Sigmoid colon (tissue), 7 donors: Measurements from ENCODE around the gene LHFPL6. TPM values are rescaled to one million over a fixed set of nuclear protein-coding genes. Genes with fewer than 3 reads are reported as not detected.

Source experiments
- DNase-seq: peaks from one replicate; pipeline ENCODE4 v3.0.0-alpha.2; 2019
- H3K27ac ChIP-seq, 4 donors: fragments of 200-600 bp; sonication (generic); one replicate each; pipeline ENCODE4 v1.5.1; 2016 to 2019; ENCODE audit warnings: mild to moderate bottlenecking in 1 of 4
- H3K27me3 ChIP-seq, 3 donors: fragments of 200-600 bp; sonication (generic); one replicate each; pipeline ENCODE4 v1.5.1; 2019; ENCODE audit warnings: mild to moderate bottlenecking in 1 of 3
- H3K36me3 ChIP-seq, 4 donors: fragments of 200-600 bp; sonication (generic); one replicate each; pipeline ENCODE4 v1.5.1; 2016 to 2019
- H3K4me1 ChIP-seq, 4 donors: fragments of 200-600 bp; sonication (generic); one replicate each; pipeline ENCODE4 v1.5.1; 2017 to 2019
- H3K4me3 ChIP-seq, 4 donors: fragments of 200-600 bp; sonication (generic); one replicate each; pipeline ENCODE4 v1.5.1; 2017 to 2019; ENCODE audit warnings: mild to moderate bottlenecking in 2 of 4, moderate library complexity in 1 of 4
- H3K9me3 ChIP-seq, 4 donors: fragments of 200-600 bp in 3 of 4; sonication (generic) in 3 of 4; one replicate each; pipeline versions ENCODE4 v1.5.1 to v1.6.1; 2013 to 2019
- CTCF ChIP-seq, 4 experiments: fragments of 450-650 bp in 3 of 4; fragments of 200-600 bp in 1 of 4; IDR thresholded peaks; one replicate each; pipeline ENCODE4 v1.5.1; 2016 to 2019; ENCODE audit warnings: antibody characterized with exemption in 4 of 4, mild to moderate bottlenecking in 3 of 4, moderate library complexity in 2 of 4
- EP300 ChIP-seq, 4 donors: sonication (generic); formaldehyde crosslinking; IDR thresholded peaks; one replicate each; pipeline ENCODE4 v1.6.1; 2017; ENCODE audit warnings: antibody characterized with exemption in 4 of 4
- POLR2A ChIP-seq, 2 donors: fragments of 450-650 bp; IDR thresholded peaks; one replicate each; pipeline ENCODE4 v1.6.1; 2016; ENCODE audit warnings: antibody characterized with exemption in 2 of 2, mild to moderate bottlenecking in 2 of 2, moderate library complexity in 2 of 2
- POLR2AphosphoS5 ChIP-seq, 4 donors: sonication (generic); formaldehyde crosslinking; IDR thresholded peaks; one replicate each; pipeline ENCODE4 v1.6.1; 2017; ENCODE audit warnings: antibody characterized with exemption in 4 of 4
- WGBS, 2 donors: extraction: QIAGEN DNeasy Blood & Tissue Kit; methylation state at CpG; one replicate each; pipeline ENCODE4 v1.1.7; 2013; 5-methylcytosine and 5-hydroxymethylcytosine counted together
- intact Hi-C: fragments of 100-400 bp; cut with DNase I; formaldehyde crosslinking; loops from one replicate; pipeline ENCODE4 v1.15.1; 2023
- polyA plus RNA-seq, 3 donors: library from polyadenylated mRNA; stranded (reverse); fragments of 200-250 nt; gene quantifications; one replicate each; pipeline ENCODE4 v1.2.3, GENCODE V29; 2013
- total RNA-seq, 4 donors: library from RNA; depleted of rRNA; stranded (reverse); fragments of >200 nt; gene quantifications; one replicate each; pipeline ENCODE4 v1.1.0, GENCODE V29; 2016
- donor health status: healthy with polysubstance abuse.
- donor health status: Bipolar disorder and iron deficiency.
- donor health status: healthy.

Gene LHFPL6
- total and polyA plus RNA-seq, 7 donors, result 2.5 to 69.2 (median 41.7) TPM

- no peak for DNase-seq
Measured at GRCh38 chr13:39414339-39414738, 188.7 kb downstream of the LHFPL6 start.

GRCh38 chr13:39411511-39411910, 191.5 kb downstream of the LHFPL6 start:
- DNase-seq, result no peak
- Histone ChIP-seq H3K27me3 (no peaks in the 10 kb centered on the region), H3K36me3 (no peaks in the 10 kb centered on the region), H3K9me3 (no peaks in the 10 kb centered on the region), H3K27ac (peak overlapping the region in 3 of 4 donors; percentile 26 to 53 (median 46)), H3K4me1 (peaks cover 0 to 37% (median 16%) of the 10 kb centered on the region in 4 donors), H3K4me3 (no peak overlapping the region)
- intact Hi-C loops, result no loop called here
- 94 to 95% methylated on average over 3 of the region's 3 CpGs for WGBS, 2 donors
- TF ChIP-seq POLR2A (IDR thresholded peaks at IDR 0.05), result no peak
- no peak for TF ChIP-seq POLR2AphosphoS5 (IDR thresholded peaks at IDR 0.05)
- TF ChIP-seq EP300 (IDR thresholded peaks at IDR 0.05), result no peak
- TF ChIP-seq CTCF (IDR thresholded peaks at IDR 0.05), result no peak

More at GRCh38 chr13:39414339-39414738, 188.7 kb downstream of the LHFPL6 start:
- TF ChIP-seq POLR2A (IDR thresholded peaks at IDR 0.05) (no peak), CTCF (IDR thresholded peaks at IDR 0.05) (no peak), EP300 (IDR thresholded peaks at IDR 0.05) (no peak), POLR2AphosphoS5 (IDR thresholded peaks at IDR 0.05) (no peak)
- no peak overlapping the region for H3K4me3 ChIP-seq
- H3K9me3 ChIP-seq, result no peaks in the 10 kb centered on the region
- no peaks in the 10 kb centered on the region for H3K36me3 ChIP-seq
- intact Hi-C loops, result loop anchor here (2.0 kb wide), 1 partner anchor 186 kb away; no protein-coding TSS in a partner anchor
- H3K27ac ChIP-seq, result peak overlapping the region; percentile 30 to 65 (median 61)
- H3K4me1 ChIP-seq, result peaks cover 0 to 37% (median 16%) of the 10 kb centered on the region in 4 donors
- no peaks in the 10 kb centered on the region for H3K27me3 ChIP-seq

GRCh38 chr13:39410964-39411363, 192.0 kb downstream of the LHFPL6 start:
- Histone ChIP-seq H3K27me3 (no peaks in the 10 kb centered on the region), H3K27ac (peak overlapping the region; percentile 26 to 53 (median 44)), H3K36me3 (no peaks in the 10 kb centered on the region), H3K4me1 (peaks cover 0 to 34% (median 15%) of the 10 kb centered on the region in 4 donors), H3K4me3 (no peak overlapping the region), H3K9me3 (no peaks in the 10 kb centered on the region)
- TF ChIP-seq POLR2AphosphoS5 (IDR thresholded peaks at IDR 0.05), result no peak
- no peak for TF ChIP-seq POLR2A (IDR thresholded peaks at IDR 0.05)
- TF ChIP-seq EP300 (IDR thresholded peaks at IDR 0.05), result no peak
- no peak for TF ChIP-seq CTCF (IDR thresholded peaks at IDR 0.05)
- DNase-seq, result no peak
- WGBS, 2 donors, result 75 to 85% methylated on average over 5 of the region's 5 CpGs
- intact Hi-C loops, result no loop called here

- WGBS, 2 donors, result 73 to 75% methylated on average over 2 of the region's 2 CpGs
- no peak overlapping the region for H3K4me3 ChIP-seq
- H3K9me3 ChIP-seq, result no peaks in the 10 kb centered on the region
- intact Hi-C loops, result no loop called here
- H3K4me1 ChIP-seq, result peaks cover 0 to 32% (median 14%) of the 10 kb centered on the region in 4 donors
- H3K27ac ChIP-seq, result peak overlapping the region; percentile 26 to 53 (median 44)
- no peaks in the 10 kb centered on the region for H3K27me3 ChIP-seq
- H3K36me3 ChIP-seq, result no peaks in the 10 kb centered on the region
- TF ChIP-seq POLR2A (IDR thresholded peaks at IDR 0.05), result no peak
- TF ChIP-seq EP300 (IDR thresholded peaks at IDR 0.05), result no peak
- TF ChIP-seq POLR2AphosphoS5 (IDR thresholded peaks at IDR 0.05), result peak in 1 of 4 donors; percentile 31
- TF ChIP-seq CTCF (IDR thresholded peaks at IDR 0.05), result no peak
- no peak for DNase-seq
Measured at GRCh38 chr13:39410096-39410901, 192.7 kb downstream of the LHFPL6 start.
